ENCODE results near the gene RHOH.

DNA sequence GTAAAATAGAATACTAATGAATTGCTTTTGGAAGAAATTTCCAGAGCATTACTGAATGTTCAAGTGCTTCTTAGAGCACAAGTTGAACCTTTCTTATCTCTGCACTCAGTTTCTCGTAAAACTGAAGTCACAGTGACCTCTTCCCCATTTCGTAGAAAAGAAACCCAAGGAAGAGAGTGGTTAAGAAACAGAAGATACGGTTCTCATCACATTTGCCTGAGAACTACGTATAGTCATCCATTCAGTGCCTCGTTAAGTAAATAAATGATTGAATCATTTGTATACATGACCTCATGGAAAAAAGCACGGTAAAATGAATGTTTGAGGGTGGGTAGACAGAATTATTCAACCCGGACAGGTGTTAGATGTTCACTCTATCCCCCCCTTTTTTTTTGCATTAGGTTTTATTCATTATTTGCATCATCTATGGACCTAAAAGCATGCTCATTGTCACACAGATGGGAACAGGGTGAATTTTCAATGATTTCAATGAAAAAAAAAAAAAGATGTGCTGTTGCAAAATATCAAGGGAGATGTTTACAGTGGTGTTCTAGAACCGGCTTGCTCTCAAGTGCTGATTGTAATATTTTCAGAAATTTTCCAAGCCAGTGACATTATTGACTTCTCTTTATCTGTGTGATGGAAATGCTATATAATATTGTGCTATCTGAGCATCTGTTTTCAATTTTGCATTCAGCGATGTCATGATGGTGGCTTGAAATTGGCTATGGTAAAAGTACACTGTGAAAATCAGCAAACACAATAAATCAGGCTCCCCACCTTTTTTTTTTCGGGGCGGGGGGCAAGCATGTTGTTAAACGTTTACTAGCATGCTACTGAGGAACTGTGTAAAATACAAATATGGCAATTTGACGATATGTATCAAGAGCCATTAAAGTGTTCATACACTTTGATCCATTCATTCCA is 4.3 kb downstream of the RHOH start:
- TF ChIP-seq, protein P1, sequence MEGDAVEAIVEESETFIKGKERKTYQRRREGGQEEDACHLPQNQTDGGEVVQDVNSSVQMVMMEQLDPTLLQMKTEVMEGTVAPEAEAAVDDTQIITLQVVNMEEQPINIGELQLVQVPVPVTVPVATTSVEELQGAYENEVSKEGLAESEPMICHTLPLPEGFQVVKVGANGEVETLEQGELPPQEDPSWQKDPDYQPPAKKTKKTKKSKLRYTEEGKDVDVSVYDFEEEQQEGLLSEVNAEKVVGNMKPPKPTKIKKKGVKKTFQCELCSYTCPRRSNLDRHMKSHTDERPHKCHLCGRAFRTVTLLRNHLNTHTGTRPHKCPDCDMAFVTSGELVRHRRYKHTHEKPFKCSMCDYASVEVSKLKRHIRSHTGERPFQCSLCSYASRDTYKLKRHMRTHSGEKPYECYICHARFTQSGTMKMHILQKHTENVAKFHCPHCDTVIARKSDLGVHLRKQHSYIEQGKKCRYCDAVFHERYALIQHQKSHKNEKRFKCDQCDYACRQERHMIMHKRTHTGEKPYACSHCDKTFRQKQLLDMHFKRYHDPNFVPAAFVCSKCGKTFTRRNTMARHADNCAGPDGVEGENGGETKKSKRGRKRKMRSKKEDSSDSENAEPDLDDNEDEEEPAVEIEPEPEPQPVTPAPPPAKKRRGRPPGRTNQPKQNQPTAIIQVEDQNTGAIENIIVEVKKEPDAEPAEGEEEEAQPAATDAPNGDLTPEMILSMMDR (conservative IDR thresholded peaks at IDR 0.05 in 1 of 2, IDR thresholded peaks at IDR 0.05 in 1 of 2; ENCODE audit: extremely low read depth in 1 of 2, insufficient read depth in 1 of 2, low read depth in 1 of 2, low read length in 2 of 2): no peak
- no peak for TF ChIP-seq EZH2 (IDR thresholded peaks at IDR 0.05; ENCODE audit: borderline replicate concordance, low read length)
